IMR-90 (cell line): Measurements from ENCODE around the gene NRP2. TPM values are rescaled to one million over a fixed set of nuclear protein-coding genes. Genes with fewer than 3 reads are reported as not detected.

Experiments used
- ATAC-seq: fragments of 200-7000 bp; cut with Tn5 transposase; 2 replicates; pipeline ENCODE4 v1.9.1; 2020; ENCODE audit warnings: low read depth, mild to moderate bottlenecking, moderate library complexity
- BruUV-seq: library from RNA; stranded (reverse); fragments of 400-500 nt; replicated peaks from 2 replicates; lab custom pipeline; 2021; lab: Mats Ljungman, UMichigan
- CTCF ChIA-PET: fragments of 300-600 bp; formaldehyde crosslinking; extraction: SDS; loops from one replicate; lab custom pipeline; 2021; ENCODE audit warnings: antibody characterized with exemption; lab: Yijun Ruan, JAX
- POLR2A ChIA-PET: fragments of 300-600 bp; sonication (Branson Sonifier 250); formaldehyde crosslinking; loops from one replicate; lab custom pipeline; 2022; ENCODE audit warnings: antibody characterized with exemption; ENCODE audit not compliant: unreplicated experiment; lab: Charles Lee
- DNase-seq: peaks from one replicate; pipeline ENCODE4 v3.0.0; 2013
- H2AFZ ChIP-seq: replicated peaks from 2 replicates; pipeline ENCODE3; 2013; ENCODE audit warnings: low read length, mild to moderate bottlenecking; ENCODE audit not compliant: poor library complexity
- H2AK5ac ChIP-seq: 2 replicates; pipeline ENCODE4 v1.6.1; 2013; ENCODE audit warnings: low read depth, low read length, inconsistent platforms
- H2AK9ac ChIP-seq: replicated peaks from 2 replicates; pipeline ENCODE3; 2013; ENCODE audit warnings: mild to moderate bottlenecking, low read depth, low read length, moderate library complexity; ENCODE audit not compliant: poor library complexity
- H2BK120ac ChIP-seq: 2 replicates; pipeline ENCODE4 v1.6.1; 2013; ENCODE audit warnings: low read depth, low read length, inconsistent platforms
- H2BK15ac ChIP-seq: 3 replicates; pipeline ENCODE4 v1.6.1; 2013; ENCODE audit warnings: low read depth, low read length, inconsistent platforms
- H2BK20ac ChIP-seq: 2 replicates; pipeline ENCODE4 v1.6.1; 2013; ENCODE audit warnings: low read depth, mild to moderate bottlenecking, inconsistent platforms, low read length, moderate library complexity
- H2BK5ac ChIP-seq: 2 replicates; pipeline ENCODE4 v1.6.1; 2013; ENCODE audit warnings: mild to moderate bottlenecking, low read depth, low read length, inconsistent platforms; ENCODE audit not compliant: poor library complexity, severe bottlenecking
- H3K14ac ChIP-seq: replicated peaks from 2 replicates; pipeline ENCODE4 v1.6.1; 2013; ENCODE audit warnings: low read depth, low read length, inconsistent platforms
- H3K18ac ChIP-seq: 2 replicates; pipeline ENCODE4 v1.6.1; 2013; ENCODE audit warnings: low read depth, low read length, control low read depth
- H3K23ac ChIP-seq: 2 replicates; pipeline ENCODE4 v1.6.1; 2013; ENCODE audit warnings: low read depth, low read length, inconsistent platforms
- H3K27ac ChIP-seq: 2 replicates; pipeline ENCODE4 v1.5.1; 2013; ENCODE audit warnings: mild to moderate bottlenecking, control low read depth, low read length; ENCODE audit not compliant: insufficient read depth
- H3K27me3 ChIP-seq: 2 replicates; pipeline ENCODE4 v1.6.1; 2013; ENCODE audit warnings: low read length; ENCODE audit not compliant: control insufficient read depth, insufficient read depth
- H3K36me3 ChIP-seq: 2 replicates; pipeline ENCODE4 v1.6.1; 2013; ENCODE audit warnings: low read length, mixed read lengths; ENCODE audit not compliant: control insufficient read depth, insufficient read depth
- H3K4ac ChIP-seq: 2 replicates; pipeline ENCODE4 v1.6.1; 2013; ENCODE audit warnings: low read depth, low read length, inconsistent platforms
- H3K4me1 ChIP-seq: 2 replicates; pipeline ENCODE4 v1.6.1; 2013; ENCODE audit warnings: low read length, mixed read lengths; ENCODE audit not compliant: control insufficient read depth, insufficient read depth
- H3K4me2 ChIP-seq: 2 replicates; pipeline ENCODE4 v1.6.1; 2013; ENCODE audit warnings: low read depth, mild to moderate bottlenecking, control low read depth, low read length, moderate library complexity
- H3K4me3 ChIP-seq: 2 replicates; pipeline ENCODE4 v1.5.1; 2013; ENCODE audit warnings: low read depth, mild to moderate bottlenecking, control low read depth, low read length, moderate library complexity; ENCODE audit not compliant: insufficient read depth
- H3K56ac ChIP-seq: 2 replicates; pipeline ENCODE4 v1.6.1; 2013; ENCODE audit warnings: low read length, inconsistent platforms; ENCODE audit not compliant: insufficient read depth; ENCODE audit errors: extremely low read depth
- H3K79me1 ChIP-seq, 2 experiments: 2 replicates each; pipeline ENCODE4 v1.6.1; 2013; ENCODE audit warnings: low read length in 2 of 2, inconsistent platforms in 1 of 2, low read depth in 1 of 2
- H3K9ac ChIP-seq: 2 replicates; pipeline ENCODE4 v1.6.1; 2013; ENCODE audit warnings: low read depth, low read length, control low read depth
- H3K9me1 ChIP-seq: 2 replicates; pipeline ENCODE4 v1.6.1; 2013; ENCODE audit warnings: low read length, inconsistent platforms; ENCODE audit not compliant: insufficient read depth
- H3K9me3 ChIP-seq: 2 replicates; pipeline ENCODE4 v1.6.1; 2013; ENCODE audit warnings: low read length; ENCODE audit not compliant: control insufficient read depth, insufficient read depth
- H4K20me1 ChIP-seq: 2 replicates; pipeline ENCODE4 v1.6.1; 2013; ENCODE audit warnings: low read length, inconsistent platforms; ENCODE audit not compliant: insufficient read depth
- H4K5ac ChIP-seq: 2 replicates; pipeline ENCODE4 v1.6.1; 2013; ENCODE audit warnings: mild to moderate bottlenecking, low read depth, low read length, control low read depth
- H4K8ac ChIP-seq, 2 experiments: 2 replicates each; pipeline ENCODE4 v1.6.1; 2013; ENCODE audit warnings: low read depth in 2 of 2, low read length in 2 of 2, control low read depth in 1 of 2, inconsistent platforms in 1 of 2
- H4K91ac ChIP-seq: 2 replicates; pipeline ENCODE4 v1.6.1; 2013; ENCODE audit warnings: low read depth, low read length, inconsistent platforms; ENCODE audit not compliant: insufficient read depth
- BHLHE40 ChIP-seq: fragments of 150-350 bp; IDR thresholded peaks from 2 replicates; pipeline ENCODE4 v1.6.1; 2016; ENCODE audit warnings: mild to moderate bottlenecking, low read depth, low read length
- CHD1 ChIP-seq: IDR thresholded peaks from 2 replicates; pipeline ENCODE4 v1.6.1; 2012; ENCODE audit warnings: low read depth, low read length, improper control_type of control experiment
- ELK1 ChIP-seq: fragments of 150-350 bp; IDR thresholded peaks from 2 replicates; pipeline ENCODE4 v1.6.1; 2016; ENCODE audit warnings: low read depth, mild to moderate bottlenecking, low read length, moderate library complexity, borderline replicate concordance
- MAFK ChIP-seq: IDR thresholded peaks from 2 replicates; pipeline ENCODE4 v1.6.1; 2012; ENCODE audit warnings: low read depth, low read length, improper control_type of control experiment
- MAZ ChIP-seq: IDR thresholded peaks from 2 replicates; pipeline ENCODE4 v1.6.1; 2012; ENCODE audit warnings: low read depth, mild to moderate bottlenecking, low read length, improper control_type of control experiment, moderate library complexity, borderline replicate concordance
- MXI1 ChIP-seq: IDR thresholded peaks from 2 replicates; pipeline ENCODE4 v1.6.1; 2012; ENCODE audit warnings: low read depth, mild to moderate bottlenecking, low read length, moderate library complexity, borderline replicate concordance
- NFE2L2 ChIP-seq: fragments of 150-350 bp; IDR thresholded peaks from 2 replicates; pipeline ENCODE4 v1.6.1; 2016; ENCODE audit warnings: low read depth, mild to moderate bottlenecking, low read length
- RAD21 ChIP-seq: IDR thresholded peaks from 2 replicates; pipeline ENCODE4 v1.6.1; 2012; ENCODE audit warnings: low read length, improper control_type of control experiment
- RCOR1 ChIP-seq: IDR thresholded peaks from 2 replicates; pipeline ENCODE4 v1.6.1; 2012; ENCODE audit warnings: mild to moderate bottlenecking, low read length, improper control_type of control experiment; ENCODE audit not compliant: insufficient replicate concordance
- RFX5 ChIP-seq: IDR thresholded peaks from 2 replicates; pipeline ENCODE4 v1.8.0; 2012; ENCODE audit warnings: low read depth, mild to moderate bottlenecking, low read length, moderate library complexity
- SMC3 ChIP-seq: fragments of 150-350 bp; IDR thresholded peaks from 2 replicates; pipeline ENCODE4 v1.6.1; 2016; ENCODE audit warnings: low read depth, mild to moderate bottlenecking, antibody characterized with exemption, low read length, moderate library complexity
- USF2 ChIP-seq: fragments of 150-350 bp; IDR thresholded peaks from 2 replicates; pipeline ENCODE4 v1.6.1; 2017; ENCODE audit warnings: mild to moderate bottlenecking, antibody characterized with exemption, low read length, low read depth
- WGBS, 2 experiments: methylation state at CpG; one replicate each; pipeline versions ENCODE4 v1.1.5 to v1.1.7; 2013; ENCODE audit warnings: missing lambda C conversion rate in 2 of 2; ENCODE audit not compliant: insufficient read length in 1 of 2; ENCODE audit errors: extremely low coverage in 2 of 2; 5-methylcytosine and 5-hydroxymethylcytosine counted together
- dilution Hi-C: fragments of 300-500 bp; cut with HindIII; formaldehyde crosslinking; loops from one replicate; pipeline ENCODE4 v1.14.3; 2018; ENCODE audit warnings: low sequenced_read_pairs; ENCODE audit not compliant: unreplicated experiment
- in situ Hi-C: fragments of 300-500 bp; cut with MboI; formaldehyde crosslinking; loops from 3 replicates; pipeline ENCODE4 v1.14.3; 2019; ENCODE audit warnings: low sequenced_read_pairs, inconsistent platforms, mixed read lengths
- intact Hi-C: fragments of 100-400 bp; cut with micrococcal nuclease; formaldehyde crosslinking; loops from 2 replicates; pipeline ENCODE4 v1.10.0; 2022
- polyA plus RNA-seq, 3 experiments: library from polyadenylated mRNA; depleted of rRNA; stranded (reverse); fragments of >200 nt; gene quantifications; 2 replicates each; pipeline ENCODE4 v1.2.3, GENCODE V29; 2012; ENCODE audit warnings: low replicate concordance in 1 of 3
- total RNA-seq: library from RNA; depleted of rRNA; stranded (reverse); fragments of >200 nt; gene quantifications from 2 replicates; pipeline ENCODE4 v1.2.3, GENCODE V29; 2012

Gene NRP2
- total and polyA plus RNA-seq, 2 of the 4 experiments (the other 2 are of a cell fraction), result 46.4 to 51.3 TPM

GRCh38 chr2:205733082-205733481 is 50.8 kb downstream of the NRP2 start:
- peak overlapping the region; percentile 76 for H3K27ac ChIP-seq
- H3K27me3 ChIP-seq, result no peaks in the 10 kb centered on the region
- WGBS, 2 experiments, result no CpG with 5 or more reads among the region's 9 CpGs
- peak overlapping the region; percentile 83; the same call in 1 of the 2 replicates for H2AK5ac ChIP-seq
- peak overlapping the region; percentile 69 for H4K5ac ChIP-seq
- H3K79me1 ChIP-seq, result peaks cover 0 to 18% of the 10 kb centered on the region in 2 experiments; a peak in 3 of 4 replicates
- peak overlapping the region; percentile 89; the same call in 2 of the 3 replicates for H2BK15ac ChIP-seq
- H4K8ac ChIP-seq, result peak overlapping the region in 1 of 2 experiments; percentile 64; a peak in 1 of 4 replicates
- CTCF ChIA-PET, result interaction anchor here (1.9 kb wide), 1 partner anchor 11 kb away, joined by 5 read pairs; no protein-coding TSS in a partner anchor
- H3K23ac ChIP-seq, result no peak overlapping the region; the same call in 1 of the 2 replicates
- TF ChIP-seq CHD1 (no peak), MAFK (no peak), RCOR1 (no peak), MXI1 (no peak), RFX5 (no peak), BHLHE40 (no peak), NFE2L2 (no peak), ELK1 (no peak), SMC3 (no peak), RAD21 (no peak), MAZ (no peak), USF2 (no peak)
- no peaks in the 10 kb centered on the region for H3K9me3 ChIP-seq
- H2BK20ac ChIP-seq, result peak overlapping the region; percentile 43
- peaks cover 37% of the 10 kb centered on the region for H3K4me1 ChIP-seq
- H4K20me1 ChIP-seq, result peaks cover 3% of the 10 kb centered on the region; the same call in 1 of the 2 replicates
- DNase-seq (no peak), ATAC-seq (no peak)
- peak overlapping the region; percentile 86; the same call in 1 of the 2 replicates for H3K14ac ChIP-seq
- peak overlapping the region; percentile 21 for H2BK5ac ChIP-seq
- H3K18ac ChIP-seq, result peak overlapping the region; percentile 73
- H3K4me3 ChIP-seq, result no peak overlapping the region
- dilution Hi-C loops, result no loop called here
- H2AFZ ChIP-seq, result no peak overlapping the region
- H3K56ac ChIP-seq, result no peak overlapping the region
- H3K9ac ChIP-seq, result no peak overlapping the region
- H3K9me1 ChIP-seq, result peaks cover 33% of the 10 kb centered on the region
- H3K4me2 ChIP-seq, result no peak overlapping the region
- no TSS peak for BruUV-seq
- intact Hi-C loops, result no loop called here
- peak overlapping the region; percentile 86 for H4K91ac ChIP-seq
- H2BK120ac ChIP-seq, result peak overlapping the region; percentile 86
- peaks cover 37% of the 10 kb centered on the region for H3K36me3 ChIP-seq
- H2AK9ac ChIP-seq, result no peak overlapping the region
- in situ Hi-C loops, result loop anchor here (5.0 kb wide), 1 partner anchor 46 kb away; no protein-coding TSS in a partner anchor
- H3K4ac ChIP-seq, result peak overlapping the region; percentile 78
- POLR2A ChIA-PET, result no interaction called here
